ENCODE measurements around the gene N4BP2L2. TPM values are rescaled to one million over a fixed set of nuclear protein-coding genes. Genes with fewer than 3 reads are reported as not detected.
A peak's percentile ranks its signal among the peaks of the same experiment; 100 is the strongest.

Gene N4BP2L2
- total RNA-seq, 2 experiments from 2014 or later: 171 TPM

- Mint-ChIP-seq H3K4me3 (no peak overlapping the region), H3K4me1 (ENCODE audit: low read depth) (peaks cover 8% of the 10 kb centered on the region), H3K36me3 (ENCODE audit: low read depth) (no peaks in the 10 kb centered on the region), H3K27me3 (no peaks in the 10 kb centered on the region), H3K27ac (no peak overlapping the region), H3K9me3 (no peaks in the 10 kb centered on the region)
- CTCF ChIA-PET: interaction anchor here (1.3 kb wide), 1 partner anchor 52 kb away, joined by 3 read pairs; no protein-coding TSS in a partner anchor
- Histone ChIP-seq H3K9me3 (ENCODE audit: control insufficient read depth in 1 of 2, insufficient read depth in 1 of 2, low read length in 2 of 2) (no peaks in the 10 kb centered on the region), H3K36me3 (ENCODE audit: insufficient read depth, low read length) (no peaks in the 10 kb centered on the region), H3K4me3 (ENCODE audit: low read length) (no peak overlapping the region), H3K4me1 (ENCODE audit: insufficient read depth, low read length) (no peaks in the 10 kb centered on the region), H3K27ac (ENCODE audit: low read depth in 1 of 2, low read length in 2 of 2) (no peak overlapping the region), H3K27me3 (ENCODE audit: control insufficient read depth in 1 of 2, insufficient read depth in 2 of 2, low read length in 2 of 2) (no peaks in the 10 kb centered on the region)
- POLR2A ChIA-PET: interaction anchor here (2.0 kb wide), 1 partner anchor 36 kb away, joined by 6 read pairs; no protein-coding TSS in a partner anchor
- ATAC-seq (ENCODE audit: poor library complexity) (no peak), DNase-seq (no peak)
- no peak for TF ChIP-seq CTCF (IDR thresholded peaks at IDR 0.05)
- intact Hi-C loops (cut with DNase I, micrococcal nuclease): no loop called here
Observed at GRCh38 chr13:32390484-32390883, 148.1 kb downstream of the N4BP2L2 start.

- Histone ChIP-seq H3K4me3 (ENCODE audit: low read length) (no peak overlapping the region), H3K36me3 (ENCODE audit: insufficient read depth, low read length) (no peaks in the 10 kb centered on the region), H3K4me1 (ENCODE audit: insufficient read depth, low read length) (no peaks in the 10 kb centered on the region), H3K9me3 (ENCODE audit: control insufficient read depth in 1 of 2, insufficient read depth in 1 of 2, low read length in 2 of 2) (no peaks in the 10 kb centered on the region), H3K27me3 (ENCODE audit: control insufficient read depth in 1 of 2, insufficient read depth in 2 of 2, low read length in 2 of 2) (no peaks in the 10 kb centered on the region), H3K27ac (ENCODE audit: low read depth in 1 of 2, low read length in 2 of 2) (no peak overlapping the region)
- TF ChIP-seq CTCF (IDR thresholded peaks at IDR 0.05): no peak
- no peak overlapping the region for H3K4me3 Mint-ChIP-seq
- no peaks in the 10 kb centered on the region for H3K36me3 Mint-ChIP-seq (ENCODE audit: low read depth)
- POLR2A ChIA-PET: interaction anchor here (2.0 kb wide), 1 partner anchor 37 kb away, joined by 6 read pairs; no protein-coding TSS in a partner anchor
- H3K27ac Mint-ChIP-seq: no peak overlapping the region
- H3K4me1 Mint-ChIP-seq (ENCODE audit: low read depth): peaks cover 8% of the 10 kb centered on the region
- intact Hi-C loops (cut with DNase I, micrococcal nuclease): no loop called here
- H3K27me3 Mint-ChIP-seq: no peaks in the 10 kb centered on the region
- no peaks in the 10 kb centered on the region for H3K9me3 Mint-ChIP-seq
- ATAC-seq (ENCODE audit: poor library complexity): no peak
- CTCF ChIA-PET: interaction anchor here (1.2 to 1.3 kb wide), 2 partner anchors 53 to 54 kb away, joined by 3 read pairs; no protein-coding TSS in a partner anchor
- peak in 1 of 14 experiments; percentile 54 for DNase-seq
Observed at GRCh38 chr13:32390048-32390447, 148.5 kb downstream of the N4BP2L2 start.

- POLR2A ChIA-PET: interaction anchor here (0.7 to 1.4 kb wide), 4 partner anchors 12 to 70 kb away, joined by 3 to 4 read pairs (median 3); partner anchors contain the start of genes BRCA2 and ZAR1L
- no peak for TF ChIP-seq CTCF (IDR thresholded peaks at IDR 0.05)
Observed at GRCh38 chr13:32385410-32385809, 153.2 kb downstream of the N4BP2L2 start.

More at GRCh38 chr13:32385410-32385809, 153.2 kb downstream of the N4BP2L2 start:
- Mint-ChIP-seq H3K27me3 (no peaks in the 10 kb centered on the region), H3K36me3 (ENCODE audit: low read depth) (no peaks in the 10 kb centered on the region), H3K4me1 (ENCODE audit: low read depth) (peaks cover 5% of the 10 kb centered on the region), H3K27ac (no peak overlapping the region), H3K9me3 (no peaks in the 10 kb centered on the region), H3K4me3 (no peak overlapping the region)
- Histone ChIP-seq H3K27ac (ENCODE audit: low read depth in 1 of 2, low read length in 2 of 2) (no peak overlapping the region), H3K27me3 (ENCODE audit: control insufficient read depth in 1 of 2, insufficient read depth in 2 of 2, low read length in 2 of 2) (no peaks in the 10 kb centered on the region), H3K4me1 (ENCODE audit: insufficient read depth, low read length) (no peaks in the 10 kb centered on the region), H3K4me3 (ENCODE audit: low read length) (no peak overlapping the region), H3K9me3 (ENCODE audit: control insufficient read depth in 1 of 2, insufficient read depth in 1 of 2, low read length in 2 of 2) (no peaks in the 10 kb centered on the region), H3K36me3 (ENCODE audit: insufficient read depth, low read length) (no peaks in the 10 kb centered on the region)
- ATAC-seq (ENCODE audit: poor library complexity): peak; percentile 58
- DNase-seq: no peak
- CTCF ChIA-PET: interaction anchor here (1.2 kb wide), 1 partner anchor 9 kb away, joined by 3 read pairs; no protein-coding TSS in a partner anchor
- intact Hi-C loops (cut with DNase I, micrococcal nuclease): loop anchor here in 1 of 2 experiments (10.0 kb wide), 1 partner anchor 249 kb away; no protein-coding TSS in a partner anchor
